OCI-LY1 (cell line): ENCODE measurements around the gene RAB38.

Source experiments
- H2AFZ ChIP-seq: fragments of 200-600 bp; sonication (generic), shearing (Covaris generic); 2 replicates; pipeline ENCODE4 v1.6.0; 2014; ENCODE audit warnings: antibody characterized with exemption, mild to moderate bottlenecking, low read length
- H3F3A ChIP-seq: fragments of 200-600 bp; sonication (generic), shearing (Covaris generic); 2 replicates; pipeline ENCODE4 v1.6.0; 2014; ENCODE audit warnings: mild to moderate bottlenecking, antibody characterized with exemption, low read length, moderate library complexity; ENCODE audit not compliant: insufficient read depth
- H3K27ac ChIP-seq: fragments of 200-600 bp; sonication (generic); 2 replicates; pipeline ENCODE4 v1.5.1; 2014; ENCODE audit warnings: low read length, mixed run types, mild to moderate bottlenecking, low read depth; ENCODE audit not compliant: poor library complexity, severe bottlenecking
- H3K27me3 ChIP-seq: fragments of 200-600 bp; sonication (generic); 2 replicates; pipeline ENCODE4 v1.6.0; 2014; ENCODE audit warnings: antibody characterized with exemption, mild to moderate bottlenecking, low read length, moderate library complexity; ENCODE audit not compliant: insufficient read depth
- H3K36me3 ChIP-seq: fragments of 200-600 bp; sonication (generic); 2 replicates; pipeline ENCODE4 v1.6.1; 2014; ENCODE audit warnings: mild to moderate bottlenecking, antibody characterized with exemption, low read length, moderate library complexity, mixed read lengths; ENCODE audit not compliant: insufficient read depth
- H3K4me1 ChIP-seq: fragments of 200-600 bp; sonication (generic); 2 replicates; pipeline ENCODE4 v1.5.1; 2014; ENCODE audit warnings: mild to moderate bottlenecking, low read length, moderate library complexity; ENCODE audit not compliant: insufficient read depth, severe bottlenecking
- H3K4me2 ChIP-seq: fragments of 200-600 bp; sonication (generic), shearing (Covaris generic); 2 replicates; pipeline ENCODE4 v1.6.1; 2014; ENCODE audit warnings: low read length
- H3K4me3 ChIP-seq: fragments of 200-600 bp; sonication (generic); 2 replicates; pipeline ENCODE4 v1.5.1; 2014; ENCODE audit warnings: low read length, low read depth, mild to moderate bottlenecking, mixed read lengths; ENCODE audit not compliant: poor library complexity, severe bottlenecking
- H3K79me2 ChIP-seq: fragments of 200-600 bp; shearing (Covaris generic); 2 replicates; pipeline ENCODE4 v1.6.1; 2016; ENCODE audit warnings: mixed run types, low read length, mixed read lengths; ENCODE audit not compliant: insufficient read depth
- H3K9ac ChIP-seq: fragments of 200-600 bp; sonication (generic), shearing (Covaris generic); 2 replicates; pipeline ENCODE4 v1.6.1; 2014; ENCODE audit warnings: mild to moderate bottlenecking, low read length, mixed read lengths
- H3K9me2 ChIP-seq: fragments of 200-600 bp; sonication (generic), shearing (Covaris generic); 2 replicates; pipeline ENCODE4 v1.6.1; 2014; ENCODE audit warnings: low read depth, mild to moderate bottlenecking, low read length, mixed read lengths
- H3K9me3 ChIP-seq: fragments of 200-600 bp; shearing (Covaris generic); 2 replicates; pipeline ENCODE4 v1.6.1; 2014; ENCODE audit warnings: low read length, mixed read lengths
- H4K20me1 ChIP-seq: fragments of 200-600 bp; sonication (generic), shearing (Covaris generic); 2 replicates; pipeline ENCODE4 v1.6.0; 2016; ENCODE audit warnings: mild to moderate bottlenecking, low read length; ENCODE audit not compliant: insufficient read depth
- CTCF ChIP-seq: fragments of 200-600 bp; sonication (generic), shearing (Covaris generic); IDR thresholded peaks from 2 replicates; pipeline ENCODE4 v1.5.1; 2017; ENCODE audit warnings: mild to moderate bottlenecking, antibody characterized with exemption, low read length, moderate library complexity, mixed read lengths
- EZH2 ChIP-seq: fragments of 200-600 bp; sonication (generic), shearing (Covaris generic); IDR thresholded peaks from 2 replicates; pipeline ENCODE4 v1.8.0; 2017; ENCODE audit warnings: borderline replicate concordance, mixed run types, mild to moderate bottlenecking, antibody characterized with exemption, low read length, moderate library complexity, mixed read lengths

RAB38 gene

GRCh38 chr11:88169471-88169870 lies 5.8 kb downstream of the RAB38 start:
- Histone ChIP-seq H3K4me3 (no peak overlapping the region), H3K36me3 (no peaks in the 10 kb centered on the region), H2AFZ (no peak overlapping the region), H3K4me1 (no peaks in the 10 kb centered on the region), H4K20me1 (no peaks in the 10 kb centered on the region), H3K27me3 (no peaks in the 10 kb centered on the region), H3F3A (no peaks in the 10 kb centered on the region), H3K79me2 (no peaks in the 10 kb centered on the region), H3K9ac (no peak overlapping the region), H3K4me2 (no peak overlapping the region), H3K9me3 (no peaks in the 10 kb centered on the region), H3K27ac (no peak overlapping the region), H3K9me2 (no peaks in the 10 kb centered on the region)
- TF ChIP-seq CTCF, result no peak
- TF ChIP-seq EZH2, result no peak

GRCh38 chr11:88167853-88168252 lies 7.4 kb downstream of the RAB38 start:
- H3K9ac ChIP-seq, result no peak overlapping the region
- no peak overlapping the region for H3K27ac ChIP-seq
- H4K20me1 ChIP-seq, result no peaks in the 10 kb centered on the region

GRCh38 chr11:88164806-88165585 lies 10.2 kb downstream of the RAB38 start:
- no peak for TF ChIP-seq EZH2
- TF ChIP-seq CTCF, result no peak
- no peaks in the 10 kb centered on the region for H3K9me3 ChIP-seq
- no peaks in the 10 kb centered on the region for H3F3A ChIP-seq
- H3K79me2 ChIP-seq, result no peaks in the 10 kb centered on the region
- no peak overlapping the region for H3K27ac ChIP-seq
- H2AFZ ChIP-seq, result no peak overlapping the region
- no peaks in the 10 kb centered on the region for H3K9me2 ChIP-seq
- H3K9ac ChIP-seq, result no peak overlapping the region
- no peaks in the 10 kb centered on the region for H3K27me3 ChIP-seq
- H3K4me1 ChIP-seq, result no peaks in the 10 kb centered on the region
- no peaks in the 10 kb centered on the region for H3K36me3 ChIP-seq
- H3K4me3 ChIP-seq, result no peak overlapping the region
- H3K4me2 ChIP-seq, result no peak overlapping the region
- no peaks in the 10 kb centered on the region for H4K20me1 ChIP-seq

More at GRCh38 chr11:88167853-88168252, 7.4 kb downstream of the RAB38 start:
- H2AFZ ChIP-seq, result no peak overlapping the region
- H3K9me2 ChIP-seq, result no peaks in the 10 kb centered on the region
- H3K4me3 ChIP-seq, result no peak overlapping the region
- H3K4me1 ChIP-seq, result no peaks in the 10 kb centered on the region
- H3K4me2 ChIP-seq, result no peak overlapping the region
- H3F3A ChIP-seq, result no peaks in the 10 kb centered on the region
- H3K36me3 ChIP-seq, result no peaks in the 10 kb centered on the region
- TF ChIP-seq CTCF, result no peak
- TF ChIP-seq EZH2, result no peak
- no peaks in the 10 kb centered on the region for H3K79me2 ChIP-seq
- H3K9me3 ChIP-seq, result no peaks in the 10 kb centered on the region
- no peaks in the 10 kb centered on the region for H3K27me3 ChIP-seq
